ENCODE results near the gene ATXN10. TPM values are rescaled to one million over a fixed set of nuclear protein-coding genes. Genes with fewer than 3 reads are reported as not detected.

Gene ATXN10
- total and polyA plus RNA-seq, 10 of the 15 experiments (the other 5 are each of a cell fraction or from before 2014, with no cell fraction given), result 29.2 to 249 (median 146) TPM

- no peak for TF ChIP-seq ZNF207 (IDR thresholded peaks at IDR 0.05; ENCODE audit: borderline replicate concordance)
- no peak for TF ChIP-seq ETV6 (conservative IDR thresholded peaks at IDR 0.05 in 1 of 2, IDR thresholded peaks at IDR 0.05 in 1 of 2; ENCODE audit: borderline replicate concordance in 1 of 2, low read depth in 1 of 2)
Observed at GRCh38 chr22:45772743-45773142, 101.1 kb downstream of the ATXN10 start (continued).

GRCh38 chr22:45774001-45774670 is 102.5 kb downstream of the ATXN10 start:
- ChIA-PET SMC1A (ENCODE audit: uncharacterized antibody, unreplicated experiment) (no interaction called here), POLR2A (no interaction called here), RAD21 (ENCODE audit: unreplicated experiment) (no interaction called here), CTCF (interaction anchor here (0.6 kb wide), 1 partner anchor 493 kb away, joined by 3 read pairs; no protein-coding TSS in a partner anchor)
- DNase-seq (ENCODE audit: low read depth, low spot score), result no peak
- Histone ChIP-seq H3K9ac (ENCODE audit: control insufficient read depth, insufficient read depth, low read length) (peak overlapping the region; percentile 13; the same call in 1 of the 2 replicates), H3K4me3 (no peak overlapping the region), H4K20me1 (ENCODE audit: control insufficient read depth, insufficient read depth) (no peaks in the 10 kb centered on the region), H3K36me3 (ENCODE audit: control insufficient read depth in 2 of 2, insufficient read depth in 2 of 2, low read length in 1 of 2) (peaks cover 4 to 10% of the 10 kb centered on the region in 2 experiments), H3K79me2 (ENCODE audit: control insufficient read depth, insufficient read depth, low read length) (peaks cover 46% of the 10 kb centered on the region), H3K4me1 (ENCODE audit: control insufficient read depth, insufficient read depth, low read length) (peaks cover 78% of the 10 kb centered on the region), H3K27me3 (replicated peaks in 1 of 2; ENCODE audit: control insufficient read depth in 2 of 2, insufficient read depth in 2 of 2, low read length in 1 of 2) (no peaks in the 10 kb centered on the region), H3K27ac (ENCODE audit: control insufficient read depth, insufficient read depth) (peak overlapping the region; percentile 100), H3K4me2 (ENCODE audit: control insufficient read depth, insufficient read depth) (no peak overlapping the region), H3K9me3 (replicated peaks; ENCODE audit: control insufficient read depth, insufficient read depth, low read length) (no peaks in the 10 kb centered on the region; the same call in 1 of the 3 replicates), H2AFZ (ENCODE audit: control insufficient read depth, low read depth, low read length) (no peak overlapping the region)
- BruUV-seq (replicated peaks), result no TSS peak
- in situ Hi-C loops (cut with MboI) (no loop called here), intact Hi-C loops (cut with micrococcal nuclease; ENCODE audit: unreplicated experiment) (no loop called here)
- no peak for TF ChIP-seq NFYA (IDR thresholded peaks at IDR 0.05; ENCODE audit: borderline replicate concordance, low read depth, low read length)
- no peak for ATAC-seq
- 98% methylated on average over 6 of the region's 6 CpGs for WGBS (ENCODE audit: insufficient coverage, insufficient replicate concordance, low lambda C conversion rate, missing lambda C conversion rate)
- no peak for FAIRE-seq

- CTCF ChIA-PET, result no interaction called here
- Histone ChIP-seq H3K27ac (ENCODE audit: control insufficient read depth, insufficient read depth) (peak overlapping the region; percentile 100), H3K9ac (ENCODE audit: control insufficient read depth, insufficient read depth, low read length) (peak overlapping the region; percentile 90), H3K4me3 (peak overlapping the region; percentile 9; the same call in 1 of the 2 replicates), H3K4me1 (ENCODE audit: control insufficient read depth, insufficient read depth, low read length) (peaks cover 69% of the 10 kb centered on the region), H3K9me3 (replicated peaks; ENCODE audit: control insufficient read depth, insufficient read depth, low read length) (no peaks in the 10 kb centered on the region; the same call in 1 of the 3 replicates), H3K4me2 (ENCODE audit: control insufficient read depth, insufficient read depth) (peak overlapping the region; percentile 95), H3K36me3 (ENCODE audit: control insufficient read depth in 2 of 2, insufficient read depth in 2 of 2, low read length in 1 of 2) (peaks cover 4 to 10% of the 10 kb centered on the region in 2 experiments), H4K20me1 (ENCODE audit: control insufficient read depth, insufficient read depth) (no peaks in the 10 kb centered on the region), H2AFZ (ENCODE audit: control insufficient read depth, low read depth, low read length) (no peak overlapping the region; the same call in 1 of the 2 replicates), H3K79me2 (ENCODE audit: control insufficient read depth, insufficient read depth, low read length) (peaks cover 45% of the 10 kb centered on the region), H3K27me3 (replicated peaks in 1 of 2; ENCODE audit: control insufficient read depth in 2 of 2, insufficient read depth in 2 of 2, low read length in 1 of 2) (no peaks in the 10 kb centered on the region)
- TF ChIP-seq POLR2AphosphoS2 (IDR thresholded peaks at IDR 0.05; ENCODE audit: low read depth, low read length) (0 out of 2 replicates have a peak, but pooled peaks have one; percentile 38), REST (IDR thresholded peaks at IDR 0.05; ENCODE audit: low read depth, low read length) (no peak), POLR2A (IDR thresholded peaks at IDR 0.05; ENCODE audit: low read depth, low read length) (0 out of 2 replicates have a peak, but pooled peaks have one; percentile 45), SMARCA5 (IDR thresholded peaks at IDR 0.05) (peak; percentile 44), MTA3 (IDR thresholded peaks at IDR 0.05; ENCODE audit: borderline replicate concordance, low read length) (0 out of 2 replicates have a peak, but pooled peaks have one; percentile 6)
- SMC1A ChIA-PET (ENCODE audit: uncharacterized antibody, unreplicated experiment), result no interaction called here
- intact Hi-C loops (cut with micrococcal nuclease; ENCODE audit: unreplicated experiment), result loop anchor here (5.0 kb wide), 1 partner anchor 103 kb away; the partner anchor contains the start of gene ATXN10
- POLR2A ChIA-PET, result no interaction called here
- BruUV-seq (replicated peaks), result TSS peak; percentile 62
- ATAC-seq, result peak; percentile 42
- WGBS (ENCODE audit: insufficient coverage, insufficient replicate concordance, low lambda C conversion rate, missing lambda C conversion rate), result 0% methylated on average over 1 of the region's 1 CpG
- RAD21 ChIA-PET (ENCODE audit: unreplicated experiment), result no interaction called here
- FAIRE-seq, result no peak
- in situ Hi-C loops (cut with MboI), result no loop called here
- no peak for DNase-seq (ENCODE audit: low read depth, low spot score)
Observed at GRCh38 chr22:45775062-45775461, 103.4 kb downstream of the ATXN10 start.

Measured in GM12878 (cell line).